Caco-2 (cell line): ENCODE data around the gene COL6A6. TPM values are rescaled to one million over a fixed set of nuclear protein-coding genes. Genes with fewer than 3 reads are reported as not detected.

ENCODE experiments used
- BruUV-seq: library from RNA; stranded (reverse); fragments of 400-500 nt; replicated peaks from 2 replicates; lab custom pipeline; 2021; lab: Mats Ljungman, UMichigan
- CTCF ChIA-PET: fragments of 300-600 bp; sonication (Branson Sonifier 250); formaldehyde crosslinking; loops from one replicate; lab custom pipeline; 2022; ENCODE audit warnings: antibody characterized with exemption; lab: Charles Lee
- POLR2A ChIA-PET: fragments of 300-600 bp; sonication (Branson Sonifier 250); formaldehyde crosslinking; loops from one replicate; lab custom pipeline; 2022; ENCODE audit warnings: antibody characterized with exemption; lab: Charles Lee
- DNase-seq, 2 experiments: peaks; one replicate each; pipeline versions ENCODE4 v3.0.0 to v3.0.0-alpha.2; 2020 to 2022
- H3K27me3 ChIP-seq: replicated peaks from 2 replicates; pipeline ENCODE4 v1.6.0; 2011; ENCODE audit warnings: low read length; ENCODE audit not compliant: control insufficient read depth, insufficient read depth
- H3K36me3 ChIP-seq: 2 replicates; pipeline ENCODE4 v1.5.1; 2011; ENCODE audit warnings: low read length; ENCODE audit not compliant: control insufficient read depth, insufficient read depth
- H3K4me1 ChIP-seq: fragments of 250-450 bp; sonication (Bioruptor Pico); 2 replicates; pipeline ENCODE4 v1.5.1; 2020; ENCODE audit warnings: mild to moderate bottlenecking
- H3K4me3 ChIP-seq: 2 replicates; pipeline ENCODE4 v1.5.1; 2011; ENCODE audit warnings: low read depth, mild to moderate bottlenecking, control low read depth, low read length
- H3K9me3 ChIP-seq: fragments of 250-450 bp; sonication (Bioruptor Pico); 2 replicates; pipeline ENCODE4 v1.5.1; 2020; ENCODE audit warnings: mild to moderate bottlenecking, moderate library complexity
- H3K27ac Mint-ChIP-seq: one replicate; pipeline ENCODE4 v1.8.0; 2022; ENCODE audit warnings: mixed read lengths; ENCODE audit not compliant: unreplicated experiment
- H3K27me3 Mint-ChIP-seq: one replicate; pipeline ENCODE4 v1.8.0; 2022; ENCODE audit warnings: mixed read lengths; ENCODE audit not compliant: insufficient read depth, unreplicated experiment
- H3K36me3 Mint-ChIP-seq: one replicate; pipeline ENCODE4 v1.8.0; 2022; ENCODE audit warnings: mild to moderate bottlenecking, mixed read lengths; ENCODE audit not compliant: insufficient read depth, unreplicated experiment
- H3K4me1 Mint-ChIP-seq: one replicate; pipeline ENCODE4 v1.8.0; 2022; ENCODE audit warnings: low read depth, mixed read lengths; ENCODE audit not compliant: unreplicated experiment
- H3K4me3 Mint-ChIP-seq: one replicate; pipeline ENCODE4 v1.8.0; 2022; ENCODE audit warnings: mild to moderate bottlenecking, moderate library complexity, mixed read lengths; ENCODE audit not compliant: unreplicated experiment
- H3K9me3 Mint-ChIP-seq: one replicate; pipeline ENCODE4 v1.8.0; 2022; ENCODE audit warnings: mixed read lengths; ENCODE audit not compliant: unreplicated experiment
- intact Hi-C: fragments of 100-400 bp; cut with micrococcal nuclease; formaldehyde crosslinking; loops from one replicate; pipeline ENCODE4 v1.10.0; 2022; ENCODE audit not compliant: unreplicated experiment
- total RNA-seq: library from RNA; stranded (reverse); gene quantifications from 2 replicates; pipeline ENCODE4 v1.2.3, GENCODE V29; 2022
- TF ChIP-seq, protein P1 (sequence below), 2 experiments: fragments of 200-600 bp in 1 of 2; IDR thresholded peaks; 1 replicate in 1 of 2; 2 replicates in 1 of 2; pipeline versions ENCODE4 v1.5.1 to v1.8.0; 2011 to 2022; ENCODE audit warnings: antibody characterized with exemption in 1 of 2, control low read depth in 1 of 2, inconsistent platforms in 1 of 2, low read depth in 1 of 2, low read length in 1 of 2, mild to moderate bottlenecking in 1 of 2, moderate library complexity in 1 of 2; ENCODE audit not compliant: insufficient read depth in 1 of 2, severe bottlenecking in 1 of 2, unreplicated experiment in 1 of 2

Gene COL6A6
- total RNA-seq, 1 experiment from 2014 or later, result not detected

DNA sequence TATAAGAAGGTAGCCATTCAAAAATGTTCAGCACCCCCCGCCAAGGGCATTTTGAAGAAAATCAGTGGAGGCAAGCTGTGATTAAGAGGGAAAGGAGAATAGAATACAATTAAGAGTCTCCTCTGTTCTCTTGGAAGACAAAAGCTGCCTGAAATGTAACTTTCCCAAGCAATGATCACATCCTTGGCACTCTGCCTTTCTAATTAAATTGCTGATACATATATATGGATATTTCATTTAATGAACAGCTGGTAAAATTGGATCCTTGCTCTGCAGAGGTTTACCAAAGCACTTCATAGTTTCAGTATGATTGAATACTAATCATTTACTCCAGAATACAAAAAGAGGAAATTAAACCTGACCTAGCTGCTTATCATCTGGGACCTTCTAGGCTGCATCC is 10.4 kb downstream of the COL6A6 start:
- no peaks in the 10 kb centered on the region for H3K4me1 Mint-ChIP-seq
- BruUV-seq, result no TSS peak
- H3K36me3 Mint-ChIP-seq, result no peaks in the 10 kb centered on the region
- H3K4me3 Mint-ChIP-seq, result no peak overlapping the region
- peaks cover 18% of the 10 kb centered on the region for H3K27me3 Mint-ChIP-seq
- POLR2A ChIA-PET, result no interaction called here
- no peak overlapping the region for H3K4me3 ChIP-seq
- no peaks in the 10 kb centered on the region for H3K36me3 ChIP-seq
- H3K27ac Mint-ChIP-seq, result no peak overlapping the region
- H3K27me3 ChIP-seq, result peaks cover 2% of the 10 kb centered on the region; the same call in 1 of the 2 replicates
- no peaks in the 10 kb centered on the region for H3K9me3 ChIP-seq
- CTCF ChIA-PET, result no interaction called here
- H3K9me3 Mint-ChIP-seq, result no peaks in the 10 kb centered on the region
- no peaks in the 10 kb centered on the region for H3K4me1 ChIP-seq
- TF ChIP-seq, protein P1, sequence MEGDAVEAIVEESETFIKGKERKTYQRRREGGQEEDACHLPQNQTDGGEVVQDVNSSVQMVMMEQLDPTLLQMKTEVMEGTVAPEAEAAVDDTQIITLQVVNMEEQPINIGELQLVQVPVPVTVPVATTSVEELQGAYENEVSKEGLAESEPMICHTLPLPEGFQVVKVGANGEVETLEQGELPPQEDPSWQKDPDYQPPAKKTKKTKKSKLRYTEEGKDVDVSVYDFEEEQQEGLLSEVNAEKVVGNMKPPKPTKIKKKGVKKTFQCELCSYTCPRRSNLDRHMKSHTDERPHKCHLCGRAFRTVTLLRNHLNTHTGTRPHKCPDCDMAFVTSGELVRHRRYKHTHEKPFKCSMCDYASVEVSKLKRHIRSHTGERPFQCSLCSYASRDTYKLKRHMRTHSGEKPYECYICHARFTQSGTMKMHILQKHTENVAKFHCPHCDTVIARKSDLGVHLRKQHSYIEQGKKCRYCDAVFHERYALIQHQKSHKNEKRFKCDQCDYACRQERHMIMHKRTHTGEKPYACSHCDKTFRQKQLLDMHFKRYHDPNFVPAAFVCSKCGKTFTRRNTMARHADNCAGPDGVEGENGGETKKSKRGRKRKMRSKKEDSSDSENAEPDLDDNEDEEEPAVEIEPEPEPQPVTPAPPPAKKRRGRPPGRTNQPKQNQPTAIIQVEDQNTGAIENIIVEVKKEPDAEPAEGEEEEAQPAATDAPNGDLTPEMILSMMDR (IDR thresholded peaks at IDR 0.05; ENCODE audit: insufficient read depth in 1 of 2, low read depth in 1 of 2, low read length in 1 of 2, severe bottlenecking in 1 of 2, unreplicated experiment in 1 of 2), result no peak
- no peak for DNase-seq
- intact Hi-C loops, result no loop called here

GRCh38 chr3:130528120-130528519 is 11.1 kb downstream of the COL6A6 start:
- Mint-ChIP-seq H3K9me3 (no peaks in the 10 kb centered on the region), H3K27me3 (peaks cover 15% of the 10 kb centered on the region), H3K27ac (no peak overlapping the region), H3K36me3 (no peaks in the 10 kb centered on the region), H3K4me1 (no peaks in the 10 kb centered on the region), H3K4me3 (no peak overlapping the region)
- no peaks in the 10 kb centered on the region for H3K4me1 ChIP-seq
- TF ChIP-seq, protein P1 (IDR thresholded peaks at IDR 0.05; ENCODE audit: insufficient read depth in 1 of 2, low read depth in 1 of 2, low read length in 1 of 2, severe bottlenecking in 1 of 2, unreplicated experiment in 1 of 2), result no peak
- BruUV-seq, result no TSS peak
- H3K4me3 ChIP-seq, result no peak overlapping the region
- H3K27me3 ChIP-seq, result peaks cover 2% of the 10 kb centered on the region; the same call in 1 of the 2 replicates
- H3K9me3 ChIP-seq, result no peaks in the 10 kb centered on the region
- H3K36me3 ChIP-seq, result no peaks in the 10 kb centered on the region
- CTCF ChIA-PET, result no interaction called here
- no peak for DNase-seq
- POLR2A ChIA-PET, result no interaction called here
- intact Hi-C loops, result no loop called here

GRCh38 chr3:130529486-130530215 is 12.7 kb downstream of the COL6A6 start:
- no peaks in the 10 kb centered on the region for H3K4me1 Mint-ChIP-seq
- intact Hi-C loops, result no loop called here
- ChIA-PET POLR2A (no interaction called here), CTCF (no interaction called here)
- no peak overlapping the region for H3K4me3 Mint-ChIP-seq
- Histone ChIP-seq H3K9me3 (no peaks in the 10 kb centered on the region), H3K4me3 (no peak overlapping the region), H3K27me3 (0 out of 2 replicates have a peak, but pooled peaks cover 2% of the 10 kb centered on the region), H3K36me3 (no peaks in the 10 kb centered on the region), H3K4me1 (no peaks in the 10 kb centered on the region)
- peaks cover 21% of the 10 kb centered on the region for H3K27me3 Mint-ChIP-seq
- no TSS peak for BruUV-seq
- H3K36me3 Mint-ChIP-seq, result no peaks in the 10 kb centered on the region
- no peak for DNase-seq
- TF ChIP-seq, protein P1 (IDR thresholded peaks at IDR 0.05; ENCODE audit: insufficient read depth in 1 of 2, low read depth in 1 of 2, low read length in 1 of 2, severe bottlenecking in 1 of 2, unreplicated experiment in 1 of 2), result no peak
- no peaks in the 10 kb centered on the region for H3K9me3 Mint-ChIP-seq
- H3K27ac Mint-ChIP-seq, result no peak overlapping the region
